GM12874 (cell line): ENCODE data around the gene PCDH12.
A peak's percentile ranks its signal among the peaks of the same experiment; 100 is the strongest.

ENCODE experiments used
- TF ChIP-seq, protein P1 (sequence below): IDR thresholded peaks from 2 replicates; pipeline ENCODE4 v1.5.1; 2011; ENCODE audit warnings: low read depth, mild to moderate bottlenecking, control low read depth, low read length, moderate library complexity; ENCODE audit not compliant: insufficient read depth

The PCDH12 gene

DNA sequence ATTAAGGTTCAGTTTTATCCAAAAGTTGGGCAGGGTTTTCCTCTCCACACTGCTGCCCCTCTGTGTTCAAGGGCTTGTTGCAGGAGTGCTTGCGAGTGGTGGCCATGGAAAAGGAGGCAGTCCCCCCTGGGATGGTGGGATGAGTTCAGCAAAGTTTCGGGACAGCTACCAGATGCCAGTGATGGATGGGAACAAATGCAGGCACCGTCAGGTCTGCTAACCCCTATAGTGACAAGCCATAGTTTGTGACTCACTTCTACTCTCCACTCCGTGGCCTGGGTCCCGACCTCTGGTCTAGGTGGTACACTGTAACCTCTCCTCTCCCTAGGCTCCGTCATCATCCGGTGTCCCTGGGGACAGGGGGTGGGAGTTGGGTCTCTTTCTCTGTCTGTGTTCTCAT, 7.1 kb upstream of the PCDH12 start:
- TF ChIP-seq, protein P1, sequence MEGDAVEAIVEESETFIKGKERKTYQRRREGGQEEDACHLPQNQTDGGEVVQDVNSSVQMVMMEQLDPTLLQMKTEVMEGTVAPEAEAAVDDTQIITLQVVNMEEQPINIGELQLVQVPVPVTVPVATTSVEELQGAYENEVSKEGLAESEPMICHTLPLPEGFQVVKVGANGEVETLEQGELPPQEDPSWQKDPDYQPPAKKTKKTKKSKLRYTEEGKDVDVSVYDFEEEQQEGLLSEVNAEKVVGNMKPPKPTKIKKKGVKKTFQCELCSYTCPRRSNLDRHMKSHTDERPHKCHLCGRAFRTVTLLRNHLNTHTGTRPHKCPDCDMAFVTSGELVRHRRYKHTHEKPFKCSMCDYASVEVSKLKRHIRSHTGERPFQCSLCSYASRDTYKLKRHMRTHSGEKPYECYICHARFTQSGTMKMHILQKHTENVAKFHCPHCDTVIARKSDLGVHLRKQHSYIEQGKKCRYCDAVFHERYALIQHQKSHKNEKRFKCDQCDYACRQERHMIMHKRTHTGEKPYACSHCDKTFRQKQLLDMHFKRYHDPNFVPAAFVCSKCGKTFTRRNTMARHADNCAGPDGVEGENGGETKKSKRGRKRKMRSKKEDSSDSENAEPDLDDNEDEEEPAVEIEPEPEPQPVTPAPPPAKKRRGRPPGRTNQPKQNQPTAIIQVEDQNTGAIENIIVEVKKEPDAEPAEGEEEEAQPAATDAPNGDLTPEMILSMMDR: no peak

DNA sequence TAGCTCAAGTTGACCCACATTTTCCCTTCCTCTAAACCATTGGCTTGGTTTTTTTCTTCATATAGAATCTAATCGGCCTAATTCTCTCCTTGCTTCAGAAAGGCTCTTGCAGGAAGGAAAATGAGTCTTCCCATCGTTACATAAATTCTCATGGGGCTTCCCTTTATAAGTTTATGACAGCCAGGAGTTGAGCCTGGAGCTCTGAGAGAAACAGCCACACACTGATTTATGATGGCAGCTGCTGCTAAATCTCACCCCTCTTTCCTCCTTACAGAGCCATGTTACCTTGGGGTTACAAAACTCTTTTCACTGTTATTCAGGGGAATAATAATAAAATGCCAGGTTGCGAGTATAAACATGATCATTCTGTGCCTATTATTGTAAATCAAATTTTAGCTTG, 5.7 kb upstream of the PCDH12 start:
- TF ChIP-seq, protein P1: no peak

DNA sequence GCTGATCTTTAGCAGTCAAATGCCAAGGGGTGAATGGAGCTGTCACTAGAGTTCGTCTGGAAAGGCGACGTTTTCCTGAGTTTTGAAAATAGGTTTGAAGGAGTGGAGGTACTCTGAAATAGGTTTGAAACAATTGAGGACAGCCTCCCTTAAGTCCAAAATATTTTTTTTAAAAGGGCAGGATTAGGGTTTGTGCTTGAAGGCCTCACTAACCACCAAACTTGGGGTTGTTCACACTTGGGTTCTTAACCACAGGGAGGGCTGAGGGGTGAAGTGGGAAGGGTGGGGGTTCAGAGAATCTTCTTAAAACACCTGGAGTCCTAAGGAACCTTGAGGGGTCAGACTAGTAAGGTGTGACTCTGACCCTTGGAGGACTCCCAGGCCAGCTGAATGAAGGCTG, 3.5 kb upstream of the PCDH12 start:
- TF ChIP-seq, protein P1: no peak

DNA sequence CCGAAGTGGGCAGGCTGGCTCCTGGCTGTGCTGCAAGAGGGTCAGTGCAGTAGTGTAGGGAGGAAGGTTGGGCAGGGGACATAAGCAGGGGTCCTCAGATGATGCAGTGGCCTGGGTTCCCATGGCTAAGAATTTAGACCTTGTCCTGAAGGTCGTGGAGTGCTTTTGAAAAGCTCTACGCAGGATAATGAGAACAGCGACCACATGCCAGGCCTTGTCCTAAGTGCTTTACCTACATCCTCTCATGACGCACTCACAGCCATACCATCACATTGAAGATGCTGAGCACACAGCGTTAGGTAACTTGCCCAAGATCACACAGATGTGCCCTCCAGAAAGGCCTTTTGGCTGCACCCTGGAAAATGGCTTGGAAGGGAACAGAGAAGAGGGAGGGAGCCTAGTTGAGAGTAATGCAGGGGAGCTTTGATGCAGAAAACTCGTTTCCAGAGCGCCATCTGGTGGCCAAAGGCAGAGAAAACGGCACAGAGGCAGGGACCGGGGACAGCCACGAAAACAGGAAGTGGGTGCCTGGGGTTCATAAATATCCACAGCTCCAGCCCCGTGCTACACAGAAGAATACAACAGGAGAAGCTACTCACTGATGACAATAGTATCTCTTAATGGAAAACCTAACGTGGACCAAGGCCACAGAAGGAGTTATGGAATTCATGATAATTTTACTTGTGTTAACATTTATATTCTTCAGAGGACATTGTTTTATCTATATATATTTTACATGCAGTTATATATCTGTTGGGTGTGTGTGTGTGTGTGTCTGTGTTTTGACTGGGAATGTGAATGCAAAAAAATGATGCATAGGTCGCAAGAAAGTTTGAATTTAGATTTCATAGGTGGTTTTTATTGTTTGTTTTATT, 2.7 kb upstream of the PCDH12 start:
- TF ChIP-seq, protein P1: peak; percentile 74

DNA sequence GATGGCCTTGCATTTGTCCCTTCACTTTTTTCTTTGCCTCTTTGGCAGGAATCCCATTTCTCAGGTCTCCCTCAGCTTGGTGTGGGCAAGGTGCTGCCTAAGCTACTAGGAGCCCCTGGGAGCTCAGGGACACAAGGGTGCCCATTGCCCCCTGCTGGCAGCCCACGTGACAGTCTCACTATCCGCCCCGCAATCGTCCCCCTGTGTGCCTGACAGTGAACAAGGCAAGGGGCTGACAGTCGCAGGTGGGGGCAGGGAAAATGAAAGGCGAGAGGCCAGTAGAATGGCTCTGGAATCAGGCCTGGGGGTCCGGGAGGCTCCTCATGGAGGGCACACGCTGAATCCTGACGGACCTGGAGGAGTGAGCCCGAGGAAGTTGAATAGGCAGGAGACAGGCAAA, 2.0 kb upstream of the PCDH12 start:
- TF ChIP-seq, protein P1: peak; percentile 38; the same call in 1 of the 2 replicates

DNA sequence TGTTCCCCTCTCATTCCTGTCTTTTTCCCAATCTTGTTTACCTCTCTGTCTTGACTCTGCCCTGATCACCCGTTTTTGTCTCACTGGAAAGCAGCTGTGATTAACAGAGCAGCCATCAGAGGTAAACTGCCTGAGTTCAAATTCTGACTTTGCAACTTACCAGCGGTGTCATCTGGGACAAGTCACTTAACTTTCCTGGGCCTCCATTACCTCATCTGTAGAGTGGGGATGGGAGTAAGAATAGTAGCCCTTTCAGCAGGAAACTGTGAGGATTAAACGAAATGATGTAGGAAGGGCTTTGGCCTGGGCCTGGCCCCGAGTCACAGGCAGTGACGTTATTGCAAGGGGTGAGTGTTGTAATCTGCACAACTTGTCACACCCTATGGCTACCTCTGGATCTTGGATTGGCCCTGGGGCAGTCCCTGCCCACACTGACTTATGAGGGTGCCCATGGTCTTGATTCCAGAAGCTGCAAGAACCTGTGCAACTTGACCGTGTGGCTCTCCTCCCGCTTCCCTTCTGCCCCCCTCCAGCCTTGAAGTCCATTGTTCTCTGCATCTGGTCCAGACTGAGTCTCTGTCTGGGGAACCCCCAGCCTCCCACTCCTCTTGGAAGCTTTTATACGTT, 657 bp upstream of the PCDH12 start:
- TF ChIP-seq, protein P1: no peak

DNA sequence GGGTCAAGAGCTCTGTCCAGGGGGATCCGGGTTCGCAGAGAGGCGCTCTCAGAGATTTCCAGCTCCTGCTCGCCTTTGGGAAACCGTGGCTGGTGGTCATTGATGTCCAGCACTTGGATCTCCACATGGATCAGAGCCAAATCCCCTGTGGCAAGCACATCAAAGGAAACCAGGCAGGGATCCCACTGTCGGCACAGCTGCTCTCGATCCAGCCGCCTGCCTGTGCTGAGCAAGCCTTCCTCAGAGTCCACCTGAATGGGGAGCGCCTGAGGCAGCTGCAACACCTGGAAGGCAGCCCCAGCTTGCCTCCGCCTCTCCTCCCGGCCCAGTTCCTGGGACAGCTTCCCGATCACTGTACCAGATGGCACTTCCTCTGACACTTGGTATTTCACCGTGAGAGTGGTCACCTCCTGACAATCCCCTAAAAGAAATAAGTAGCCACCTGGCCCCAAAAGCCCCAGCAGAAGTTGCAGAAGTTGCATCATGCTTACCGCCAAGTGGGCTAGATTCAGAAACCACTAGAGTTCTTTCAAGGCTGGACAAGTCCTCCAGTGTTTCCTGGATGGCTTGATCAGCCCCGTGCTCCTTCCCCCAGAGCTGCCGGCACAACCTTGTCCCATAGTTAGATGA, 520 bp downstream of the PCDH12 start:
- TF ChIP-seq, protein P1: no peak
